Esophagus (tissue), 2 donors: ENCODE measurements around the gene BAHD1. TPM values are rescaled to one million over a fixed set of nuclear protein-coding genes. Genes with fewer than 3 reads are reported as not detected.

ENCODE experiments used
- H3K27ac ChIP-seq, 2 donors: one replicate each; pipeline ENCODE4 v1.5.1; 2013; ENCODE audit warnings: low read depth in 2 of 2, mild to moderate bottlenecking in 2 of 2, inconsistent platforms in 1 of 2, low read length in 1 of 2, moderate library complexity in 1 of 2
- H3K27me3 ChIP-seq, 2 donors: one replicate each; pipeline ENCODE4 v1.6.1; 2013; ENCODE audit warnings: low read length in 2 of 2, control low read depth in 1 of 2, mild to moderate bottlenecking in 1 of 2; ENCODE audit not compliant: insufficient read depth in 2 of 2, control insufficient read depth in 1 of 2
- H3K36me3 ChIP-seq, 2 donors: one replicate each; pipeline ENCODE4 v1.6.1; 2013; ENCODE audit warnings: low read length in 1 of 2; ENCODE audit not compliant: control insufficient read depth in 2 of 2, insufficient read depth in 2 of 2
- H3K4me1 ChIP-seq, 2 donors: one replicate each; pipeline ENCODE4 v1.6.1; 2013; ENCODE audit warnings: low read length in 1 of 2; ENCODE audit not compliant: control insufficient read depth in 2 of 2, insufficient read depth in 2 of 2
- H3K4me3 ChIP-seq, 2 donors: one replicate each; pipeline ENCODE4 v1.5.1; 2013; ENCODE audit warnings: low read length in 2 of 2, mild to moderate bottlenecking in 2 of 2, low read depth in 1 of 2, moderate library complexity in 1 of 2
- H3K9me3 ChIP-seq, 2 donors: one replicate each; pipeline ENCODE4 v1.6.1; 2013; ENCODE audit warnings: mild to moderate bottlenecking in 2 of 2, low read depth in 1 of 2, low read length in 1 of 2, moderate library complexity in 1 of 2; ENCODE audit not compliant: control insufficient read depth in 2 of 2, insufficient read depth in 1 of 2
- WGBS, 2 donors: extraction: QIAGEN DNeasy Blood & Tissue Kit; methylation state at CpG; one replicate each; pipeline ENCODE4 v1.1.7; 2013; 5-methylcytosine and 5-hydroxymethylcytosine counted together
- polyA plus RNA-seq, 2 donors: library from polyadenylated mRNA; stranded (reverse); fragments of 200-250 nt; gene quantifications; one replicate each; pipeline ENCODE4 v1.2.3, GENCODE V29; 2013
- donor health status: healthy with polysubstance abuse.
- donor health status: Bipolar disorder and iron deficiency.

BAHD1 gene
- polyA plus RNA-seq, 2 donors = 6.7 to 8.1 TPM

GRCh38 chr15:40471105-40471807, 30.5 kb downstream of the BAHD1 start:
- 1% methylated on average over 53 to 60 of the region's 60 CpGs for WGBS, 2 donors
- H3K9me3 ChIP-seq = no peaks in the 10 kb centered on the region
- H3K27ac ChIP-seq = peak overlapping the region; percentile 34 to 83
- peaks cover 0 to 8% of the 10 kb centered on the region in 2 donors for H3K36me3 ChIP-seq
- H3K4me1 ChIP-seq = peaks cover 0 to 11% of the 10 kb centered on the region in 2 donors
- H3K27me3 ChIP-seq = no peaks in the 10 kb centered on the region
- peak overlapping the region; percentile 54 to 75 for H3K4me3 ChIP-seq

- H3K4me1 ChIP-seq = peaks cover 0 to 6% of the 10 kb centered on the region in 2 donors
- peaks cover 0 to 6% of the 10 kb centered on the region in 2 donors for H3K36me3 ChIP-seq
- H3K27ac ChIP-seq = peak overlapping the region; percentile 3 to 83
- H3K9me3 ChIP-seq = no peaks in the 10 kb centered on the region
- 7% methylated on average over 16 of the region's 16 CpGs for whole genome bisulfite sequencing, 2 donors
- peak overlapping the region; percentile 54 to 75 for H3K4me3 ChIP-seq
- H3K27me3 ChIP-seq = no peaks in the 10 kb centered on the region
Observed at GRCh38 chr15:40471808-40472150, 31.0 kb downstream of the BAHD1 start.

GRCh38 chr15:40472171-40472727, 31.5 kb downstream of the BAHD1 start:
- Histone ChIP-seq H3K4me3 (peak overlapping the region in 1 of 2 donors; percentile 54), H3K4me1 (peaks cover 0 to 5% of the 10 kb centered on the region in 2 donors), H3K9me3 (no peaks in the 10 kb centered on the region), H3K27ac (no peak overlapping the region), H3K36me3 (peaks cover 0 to 3% of the 10 kb centered on the region in 2 donors), H3K27me3 (no peaks in the 10 kb centered on the region)
- WGBS, 2 donors = 63 to 66% methylated on average over 9 of the region's 9 CpGs

- Histone ChIP-seq H3K27ac (no peak overlapping the region), H3K36me3 (no peaks in the 10 kb centered on the region), H3K27me3 (no peaks in the 10 kb centered on the region), H3K4me3 (no peak overlapping the region), H3K4me1 (peaks cover 0 to 9% of the 10 kb centered on the region in 2 donors), H3K9me3 (no peaks in the 10 kb centered on the region)
- 82 to 85% methylated on average over 8 of the region's 8 CpGs for WGBS, 2 donors
Observed at GRCh38 chr15:40474581-40474980, 33.8 kb downstream of the BAHD1 start.

- WGBS, 2 donors = 32 to 37% methylated on average over 5 of the region's 5 CpGs
- Histone ChIP-seq H3K9me3 (no peaks in the 10 kb centered on the region), H3K4me1 (peaks cover 0 to 3% of the 10 kb centered on the region in 2 donors), H3K36me3 (no peaks in the 10 kb centered on the region), H3K27me3 (no peaks in the 10 kb centered on the region), H3K4me3 (no peak overlapping the region), H3K27ac (peak overlapping the region; percentile 62 to 65)
Observed at GRCh38 chr15:40477642-40478327, 37.0 kb downstream of the BAHD1 start.

- no peaks in the 10 kb centered on the region for H3K27me3 ChIP-seq
- no peak overlapping the region for H3K27ac ChIP-seq
- peaks cover 0 to 3% of the 10 kb centered on the region in 2 donors for H3K4me1 ChIP-seq
- H3K4me3 ChIP-seq = no peak overlapping the region
- H3K36me3 ChIP-seq = no peaks in the 10 kb centered on the region
- H3K9me3 ChIP-seq = no peaks in the 10 kb centered on the region
Observed at GRCh38 chr15:40479024-40479423, 38.3 kb downstream of the BAHD1 start.

GRCh38 chr15:40481341-40482074, 40.8 kb downstream of the BAHD1 start:
- no peak overlapping the region for H3K4me3 ChIP-seq
- H3K4me1 ChIP-seq = peaks cover 0 to 3% of the 10 kb centered on the region in 2 donors
- 45 to 70% methylated on average over 1 of the region's 1 CpG for WGBS, 2 donors
- no peaks in the 10 kb centered on the region for H3K9me3 ChIP-seq
- no peaks in the 10 kb centered on the region for H3K36me3 ChIP-seq
- no peaks in the 10 kb centered on the region for H3K27me3 ChIP-seq
- no peak overlapping the region for H3K27ac ChIP-seq

- no peak overlapping the region for H3K27ac ChIP-seq
- no peak overlapping the region for H3K4me3 ChIP-seq
- no peaks in the 10 kb centered on the region for H3K27me3 ChIP-seq
- H3K36me3 ChIP-seq = no peaks in the 10 kb centered on the region
- no peaks in the 10 kb centered on the region for H3K9me3 ChIP-seq
- peaks cover 0 to 2% of the 10 kb centered on the region in 2 donors for H3K4me1 ChIP-seq
- WGBS, 2 donors = 82 to 94% methylated on average over 2 of the region's 2 CpGs
Observed at GRCh38 chr15:40483919-40484318, 43.2 kb downstream of the BAHD1 start.

- Histone ChIP-seq H3K4me3 (no peak overlapping the region), H3K4me1 (no peaks in the 10 kb centered on the region), H3K27ac (no peak overlapping the region), H3K36me3 (no peaks in the 10 kb centered on the region), H3K9me3 (no peaks in the 10 kb centered on the region), H3K27me3 (no peaks in the 10 kb centered on the region)
- 85 to 91% methylated on average over 36 of the region's 36 CpGs for WGBS, 2 donors
Observed at GRCh38 chr15:40486066-40486770, 45.5 kb downstream of the BAHD1 start.
